Transverse colon (tissue), 4 donors: ENCODE results near the gene PTPRO. TPM values are rescaled to one million over a fixed set of nuclear protein-coding genes. Genes with fewer than 3 reads are reported as not detected.

Experiments
- DNase-seq: peaks from one replicate; pipeline ENCODE4 v3.0.0-alpha.2; 2019
- H3K27ac ChIP-seq, 4 donors: fragments of 200-600 bp; sonication (generic); 2 replicates each; pipeline ENCODE4 v1.5.1; 2016 to 2018; ENCODE audit warnings: inconsistent platforms in 4 of 4
- H3K27me3 ChIP-seq: fragments of 200-600 bp; sonication (generic); 2 replicates; pipeline ENCODE4 v1.5.1; 2017; ENCODE audit warnings: inconsistent platforms
- H3K36me3 ChIP-seq, 4 donors: fragments of 200-600 bp; sonication (generic); 2 replicates each; pipeline ENCODE4 v1.5.1; 2017 to 2019; ENCODE audit warnings: inconsistent platforms in 4 of 4
- H3K4me1 ChIP-seq, 4 donors: fragments of 200-600 bp; sonication (generic); 2 replicates each; pipeline ENCODE4 v1.5.1; 2017 to 2020; ENCODE audit warnings: inconsistent platforms in 4 of 4
- H3K4me3 ChIP-seq, 4 donors: fragments of 200-600 bp; sonication (generic); 1 replicate in 1 of 4; 2 replicates in 3 of 4; pipeline versions ENCODE4 v1.5.1 to v1.6.1; 2017 to 2019; ENCODE audit warnings: inconsistent platforms in 4 of 4
- H3K9me3 ChIP-seq, 2 donors: fragments of 200-600 bp; sonication (generic); 2 replicates each; pipeline ENCODE4 v1.5.1; 2017 to 2019; ENCODE audit warnings: inconsistent platforms in 2 of 2
- EP300 ChIP-seq: sonication (generic); formaldehyde crosslinking; IDR thresholded peaks from one replicate; pipeline ENCODE4 v1.6.1; 2017; ENCODE audit warnings: antibody characterized with exemption, low read depth
- POLR2A ChIP-seq: fragments of 450-650 bp; IDR thresholded peaks from one replicate; pipeline ENCODE4 v1.6.1; 2016; ENCODE audit warnings: antibody characterized with exemption, mild to moderate bottlenecking, moderate library complexity
- POLR2AphosphoS5 ChIP-seq, 3 donors: sonication (generic); formaldehyde crosslinking; IDR thresholded peaks; one replicate each; pipeline ENCODE4 v1.6.1; 2016; ENCODE audit warnings: antibody characterized with exemption in 3 of 3
- WGBS, 2 donors: methylation state at CpG; one replicate each; pipeline ENCODE4 v1.1.5; 2018; ENCODE audit warnings: low coverage in 1 of 2; 5-methylcytosine and 5-hydroxymethylcytosine counted together
- in situ Hi-C, 4 donors: fragments of 200-750 bp; cut with MboI; loops; one replicate each; pipeline versions ENCODE4 v1.15.0 to v1.15.1; 2017; ENCODE audit warnings: low sequenced_read_pairs in 3 of 4, low pct_ligation_motif_present in 1 of 4, low pct_unique_long_range_greater_than_20kb in 1 of 4
- intact Hi-C: fragments of 100-400 bp; cut with DNase I; formaldehyde crosslinking; loops from one replicate; pipeline ENCODE4 v1.15.1; 2023; ENCODE audit warnings: low total_unique reads
- total RNA-seq, 4 donors: library from RNA; depleted of rRNA; stranded (reverse); fragments of >200 nt; gene quantifications; one replicate each; pipeline ENCODE4 v1.1.0, GENCODE V29; 2016
- TF ChIP-seq, protein P1 (sequence below), 5 experiments: fragments of 200-600 bp in 3 of 5; fragments of 450-650 bp in 2 of 5; sonication (generic) in 3 of 5; IDR thresholded peaks; 1 replicate in 2 of 5; 2 replicates in 3 of 5; pipeline ENCODE4 v1.5.1; 2016 to 2017; ENCODE audit warnings: antibody characterized with exemption in 5 of 5, inconsistent platforms in 3 of 5, mild to moderate bottlenecking in 2 of 5, moderate library complexity in 1 of 5

The PTPRO gene
- total RNA-seq, 4 donors from 2014 or later, result 0.75 to 7.9 (median 5.5) TPM

DNA sequence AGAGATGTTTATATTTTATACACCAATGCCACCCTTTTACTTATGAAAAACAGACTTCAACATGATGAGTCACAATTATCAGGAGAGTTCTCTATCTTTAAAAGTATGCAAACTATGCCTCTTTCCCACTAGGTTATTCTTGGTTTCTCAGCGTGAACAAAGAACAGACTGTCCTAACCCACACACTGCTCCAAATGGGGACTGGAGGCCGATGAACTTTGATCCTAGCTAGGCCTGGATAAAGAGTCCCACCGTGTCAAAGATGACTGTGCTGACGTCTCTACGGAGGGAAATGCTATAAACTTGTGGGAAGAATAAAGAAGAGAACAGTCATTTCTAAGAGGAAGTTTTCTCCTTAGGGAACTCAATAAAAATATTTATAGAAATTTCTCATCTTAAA is 306.8 kb downstream of the PTPRO start:
- TF ChIP-seq POLR2A, result no peak
- TF ChIP-seq EP300, result peak; percentile 85
- TF ChIP-seq, protein P1, sequence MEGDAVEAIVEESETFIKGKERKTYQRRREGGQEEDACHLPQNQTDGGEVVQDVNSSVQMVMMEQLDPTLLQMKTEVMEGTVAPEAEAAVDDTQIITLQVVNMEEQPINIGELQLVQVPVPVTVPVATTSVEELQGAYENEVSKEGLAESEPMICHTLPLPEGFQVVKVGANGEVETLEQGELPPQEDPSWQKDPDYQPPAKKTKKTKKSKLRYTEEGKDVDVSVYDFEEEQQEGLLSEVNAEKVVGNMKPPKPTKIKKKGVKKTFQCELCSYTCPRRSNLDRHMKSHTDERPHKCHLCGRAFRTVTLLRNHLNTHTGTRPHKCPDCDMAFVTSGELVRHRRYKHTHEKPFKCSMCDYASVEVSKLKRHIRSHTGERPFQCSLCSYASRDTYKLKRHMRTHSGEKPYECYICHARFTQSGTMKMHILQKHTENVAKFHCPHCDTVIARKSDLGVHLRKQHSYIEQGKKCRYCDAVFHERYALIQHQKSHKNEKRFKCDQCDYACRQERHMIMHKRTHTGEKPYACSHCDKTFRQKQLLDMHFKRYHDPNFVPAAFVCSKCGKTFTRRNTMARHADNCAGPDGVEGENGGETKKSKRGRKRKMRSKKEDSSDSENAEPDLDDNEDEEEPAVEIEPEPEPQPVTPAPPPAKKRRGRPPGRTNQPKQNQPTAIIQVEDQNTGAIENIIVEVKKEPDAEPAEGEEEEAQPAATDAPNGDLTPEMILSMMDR (IDR thresholded peaks at IDR 0.05), result no peak
- TF ChIP-seq POLR2AphosphoS5 (IDR thresholded peaks at IDR 0.05), result peak; percentile 66 to 78 (median 75)
- in situ Hi-C loops (no loop called here), intact Hi-C loops (no loop called here)
- no peaks in the 10 kb centered on the region for H3K36me3 ChIP-seq
- H3K27ac ChIP-seq, result peak overlapping the region; percentile 74 to 78 (median 76)
- WGBS, 2 donors, result 11 to 21% methylated on average over 2 to 5 of the region's 5 CpGs
- no peak overlapping the region for H3K4me3 ChIP-seq
- peaks cover 4 to 33% (median 16%) of the 10 kb centered on the region in 4 donors for H3K4me1 ChIP-seq
- no peaks in the 10 kb centered on the region for H3K9me3 ChIP-seq
- DNase-seq, result peak; percentile 64
- H3K27me3 ChIP-seq, result no peaks in the 10 kb centered on the region

DNA sequence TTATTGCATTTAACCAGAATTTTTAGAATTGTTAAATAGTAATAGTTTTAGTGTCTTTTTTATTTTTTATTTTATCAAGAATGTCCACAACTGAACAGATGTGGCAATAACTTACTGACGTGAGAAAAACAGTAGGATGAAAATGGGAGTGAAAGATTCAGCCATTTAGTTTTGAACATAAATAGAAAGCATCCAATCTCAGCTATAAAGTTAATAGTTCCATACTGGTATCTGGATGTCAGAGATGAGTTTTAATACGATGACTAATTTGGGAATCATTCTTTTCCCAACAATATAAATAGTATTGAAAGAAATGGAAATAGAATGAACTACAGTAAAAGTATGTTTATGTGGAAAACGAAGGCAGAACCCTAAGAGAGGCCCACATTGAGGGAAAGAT is 307.5 kb downstream of the PTPRO start:
- Histone ChIP-seq H3K4me1 (peaks cover 4 to 33% (median 16%) of the 10 kb centered on the region in 4 donors), H3K4me3 (no peak overlapping the region), H3K9me3 (no peaks in the 10 kb centered on the region), H3K27me3 (no peaks in the 10 kb centered on the region), H3K36me3 (no peaks in the 10 kb centered on the region), H3K27ac (peak overlapping the region; percentile 74 to 78 (median 76))
- 33 to 49% methylated on average over 2 to 3 of the region's 3 CpGs for WGBS, 2 donors
- in situ Hi-C loops, result no loop called here
- no peak for DNase-seq
- intact Hi-C loops, result loop anchor here (10.0 kb wide), 1 partner anchor 55 kb away; no protein-coding TSS in a partner anchor
- TF ChIP-seq POLR2A (no peak), EP300 (no peak)
- TF ChIP-seq, protein P1 (IDR thresholded peaks at IDR 0.05), result no peak

DNA sequence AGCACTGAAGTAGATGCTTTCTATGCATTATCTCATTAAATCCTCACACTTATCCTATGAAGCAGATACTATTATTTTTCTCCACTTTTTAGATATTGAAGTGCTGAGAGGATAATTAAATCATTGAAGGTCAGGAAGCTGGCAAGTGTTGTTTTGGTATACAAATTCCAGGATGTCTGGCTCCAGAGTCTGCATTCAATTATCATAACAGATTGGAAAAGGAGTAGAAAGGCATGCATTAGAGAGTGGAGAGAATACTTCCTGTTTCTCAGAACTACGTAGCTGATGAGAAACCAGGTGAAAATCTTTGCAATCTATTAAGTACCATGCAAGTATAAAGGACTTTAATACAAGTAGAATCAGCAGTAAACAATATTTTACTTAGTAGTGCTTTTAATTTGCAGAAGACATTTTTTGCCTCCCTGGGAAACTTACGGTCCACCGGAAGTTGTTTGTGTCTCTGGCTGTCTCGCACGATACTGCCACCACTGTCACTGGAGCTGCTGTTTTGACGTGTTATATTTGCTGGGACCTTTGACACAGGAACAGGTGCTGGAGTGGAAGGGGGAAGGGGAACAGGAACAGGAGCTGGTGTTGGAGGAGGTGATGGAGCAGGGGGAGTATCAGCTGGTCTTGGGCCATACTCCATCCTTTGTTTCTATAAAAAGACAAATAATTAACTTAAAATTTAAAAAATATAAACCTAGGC is 308.9 kb downstream of the PTPRO start:
- in situ Hi-C loops, result no loop called here
- DNase-seq, result no peak
- intact Hi-C loops, result loop anchor here (10.0 kb wide), 1 partner anchor 54 kb away; no protein-coding TSS in a partner anchor
- no peaks in the 10 kb centered on the region for H3K27me3 ChIP-seq
- H3K4me1 ChIP-seq, result peaks cover 4 to 36% (median 16%) of the 10 kb centered on the region in 4 donors
- H3K4me3 ChIP-seq, result no peak overlapping the region
- H3K27ac ChIP-seq, result peak overlapping the region; percentile 74 to 78 (median 76)
- H3K36me3 ChIP-seq, result no peaks in the 10 kb centered on the region
- H3K9me3 ChIP-seq, result no peaks in the 10 kb centered on the region
- TF ChIP-seq POLR2A, result no peak
- 83% methylated on average over 1 to 6 of the region's 6 CpGs for WGBS, 2 donors

DNA sequence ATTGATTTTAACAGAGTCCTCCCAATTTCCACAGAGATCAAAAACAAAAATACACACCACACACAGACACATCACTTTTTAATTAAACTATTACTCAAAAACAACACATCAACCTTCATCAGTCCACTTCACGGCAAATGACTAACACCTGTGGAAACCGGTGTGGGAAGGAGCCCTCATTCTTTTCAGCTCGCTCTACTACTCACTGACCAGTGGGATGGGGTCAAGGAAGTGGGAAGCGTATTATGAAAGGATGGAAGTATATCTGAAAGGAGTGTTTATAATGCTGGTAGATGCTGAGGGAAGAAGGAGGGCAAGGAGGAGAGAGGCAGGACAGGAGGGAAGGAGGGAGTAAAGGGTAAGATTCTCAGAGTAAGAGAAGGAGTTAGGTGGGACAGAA is 310.4 kb downstream of the PTPRO start:
- no peaks in the 10 kb centered on the region for H3K36me3 ChIP-seq
- TF ChIP-seq EP300, result no peak
- TF ChIP-seq POLR2AphosphoS5 (IDR thresholded peaks at IDR 0.05), result no peak
- TF ChIP-seq, protein P1 (IDR thresholded peaks at IDR 0.05), result no peak
- no peak for TF ChIP-seq POLR2A
- 92 to 95% methylated on average over 4 of the region's 4 CpGs for WGBS, 2 donors
- no peak overlapping the region for H3K4me3 ChIP-seq
- in situ Hi-C loops (no loop called here), intact Hi-C loops (loop anchor here (10.0 kb wide), 1 partner anchor 52 kb away; no protein-coding TSS in a partner anchor)
- DNase-seq, result no peak
- H3K27ac ChIP-seq, result no peak overlapping the region
- peaks cover 4 to 37% (median 16%) of the 10 kb centered on the region in 4 donors for H3K4me1 ChIP-seq
- H3K27me3 ChIP-seq, result no peaks in the 10 kb centered on the region
- H3K9me3 ChIP-seq, result no peaks in the 10 kb centered on the region
